Right cardiac atrium (tissue), 5 donors: ENCODE data around the gene LAMA4. TPM values are rescaled to one million over a fixed set of nuclear protein-coding genes. Genes with fewer than 3 reads are reported as not detected.

Experiments used
- ATAC-seq, 2 donors: fragments of 200-7000 bp; cut with Tn5 transposase; one replicate each; pipeline versions ENCODE4 v1.8.0 to v1.9.1; 2020; ENCODE audit warnings: moderate library complexity in 2 of 2, mild to moderate bottlenecking in 1 of 2
- DNase-seq, 3 donors: peaks; one replicate each; pipeline ENCODE4 v3.0.0-alpha.2; 2020
- H3K27ac ChIP-seq: one replicate; pipeline ENCODE4 v1.5.1; 2013; ENCODE audit warnings: mild to moderate bottlenecking, low read length, control low read depth, moderate library complexity
- H3K27me3 ChIP-seq: one replicate; pipeline ENCODE4 v1.6.1; 2013; ENCODE audit not compliant: control insufficient read depth, insufficient read depth
- H3K4me1 ChIP-seq: one replicate; pipeline ENCODE4 v1.6.1; 2013; ENCODE audit warnings: low read length; ENCODE audit not compliant: control insufficient read depth, insufficient read depth
- H3K4me3 ChIP-seq: one replicate; pipeline ENCODE4 v1.5.1; 2013; ENCODE audit warnings: low read length, control low read depth
- H3K9me3 ChIP-seq: one replicate; pipeline ENCODE4 v1.6.1; 2013; ENCODE audit warnings: low read length; ENCODE audit not compliant: control insufficient read depth
- WGBS: extraction: QIAGEN DNeasy Blood & Tissue Kit; methylation state at CpG from one replicate; pipeline ENCODE4 v1.1.7; 2013; 5-methylcytosine and 5-hydroxymethylcytosine counted together
- intact Hi-C, 4 donors: fragments of 100-400 bp; cut with DNase I; formaldehyde crosslinking; loops; one replicate each; pipeline versions ENCODE4 v1.11.0 to v1.14.0; 2022 to 2023
- polyA plus RNA-seq: library from polyadenylated mRNA; stranded (reverse); fragments of 200-250 nt; gene quantifications from one replicate; pipeline ENCODE4 v1.2.3, GENCODE V29; 2013
- total RNA-seq, 4 donors: library from RNA; stranded (reverse); fragmentation: NEBNext Ultra II Directional; extraction: Animal tissue kit (Norgen Biotek cat#: 25700); gene quantifications; one replicate each; pipeline ENCODE4 v1.2.1, GENCODE V29; 2021
- donor health status: healthy with polysubstance abuse.
- donor health status: DM: no; HTN: yes; CAD: no.
- donor health status: DM: no; HTN: no; CAD: no.
- donor health status: DM: no; HTN: yes; CAD: no; lungs with severe emphysema.
- donor health status: DM: yes; HTN: yes; CAD: no.

LAMA4 gene
- total and polyA plus RNA-seq, 5 donors = 24.2 to 45.8 (median 33.3) TPM

DNA sequence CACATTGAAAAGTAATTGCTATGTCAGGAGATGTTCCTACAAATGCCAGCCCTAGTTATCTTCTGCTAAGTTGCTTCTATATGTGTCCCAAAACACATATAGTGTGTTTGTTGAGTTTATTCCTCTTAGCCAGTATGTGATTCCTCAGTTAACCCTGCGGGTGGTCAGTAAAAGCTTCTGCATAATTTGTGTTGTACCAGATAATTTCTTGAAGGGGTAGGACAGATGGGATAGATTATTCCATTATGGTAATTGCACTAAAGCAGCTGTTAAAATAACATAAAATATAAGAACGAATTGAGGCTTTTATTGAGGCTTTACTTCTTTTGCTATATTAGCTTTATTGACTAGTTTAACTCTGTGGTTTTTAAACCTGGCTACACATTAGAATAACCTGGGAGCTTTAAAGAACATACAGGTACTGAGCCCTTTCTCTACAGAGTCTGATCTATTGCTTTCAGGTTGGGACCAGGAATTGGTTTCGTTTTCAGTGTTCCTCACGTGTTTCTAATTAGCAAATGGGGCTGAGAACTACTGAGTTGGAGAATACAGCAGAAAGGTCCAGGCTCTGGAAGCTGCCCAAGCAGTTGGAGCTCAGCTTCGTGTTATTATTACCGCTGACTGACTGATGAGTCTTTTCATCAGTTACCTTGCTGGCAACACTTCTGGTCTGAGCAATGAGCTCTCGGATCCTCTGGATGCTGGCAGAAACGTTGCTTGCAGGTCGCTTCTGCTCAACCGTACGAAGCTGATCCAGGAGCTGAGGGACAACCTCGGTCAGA is 110.0 kb downstream of the LAMA4 start:
- DNase-seq (no peak), ATAC-seq (no peak)
- Histone ChIP-seq H3K4me3 (no peak overlapping the region), H3K27ac (no peak overlapping the region), H3K4me1 (no peaks in the 10 kb centered on the region), H3K9me3 (no peaks in the 10 kb centered on the region), H3K27me3 (no peaks in the 10 kb centered on the region)
- WGBS = 89% methylated on average over 12 of the region's 12 CpGs
- intact Hi-C loops = no loop called here

DNA sequence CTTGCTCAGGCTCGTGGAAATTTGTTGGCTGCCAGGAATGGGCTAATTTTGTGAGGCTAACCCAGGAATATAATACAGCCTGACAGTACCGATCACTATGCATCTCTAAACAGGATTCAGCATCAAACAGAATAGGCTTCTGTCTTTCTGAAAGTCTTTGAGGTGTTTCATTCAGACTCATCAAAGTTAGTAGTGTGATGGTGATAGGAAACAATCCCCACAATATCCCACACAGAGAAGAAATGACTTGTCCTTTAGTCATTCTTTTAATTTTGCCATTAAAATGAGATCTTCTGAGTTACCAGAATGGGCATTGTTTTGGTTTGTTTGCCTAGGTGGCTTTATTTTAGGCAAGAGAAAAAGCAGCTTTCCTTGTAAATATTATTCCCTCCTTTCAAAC is 112.7 kb downstream of the LAMA4 start:
- no peak for ATAC-seq
- WGBS = 82% methylated on average over 2 of the region's 2 CpGs
- intact Hi-C loops = no loop called here
- Histone ChIP-seq H3K4me3 (no peak overlapping the region), H3K9me3 (no peaks in the 10 kb centered on the region), H3K4me1 (no peaks in the 10 kb centered on the region), H3K27ac (no peak overlapping the region), H3K27me3 (no peaks in the 10 kb centered on the region)
- DNase-seq = no peak

DNA sequence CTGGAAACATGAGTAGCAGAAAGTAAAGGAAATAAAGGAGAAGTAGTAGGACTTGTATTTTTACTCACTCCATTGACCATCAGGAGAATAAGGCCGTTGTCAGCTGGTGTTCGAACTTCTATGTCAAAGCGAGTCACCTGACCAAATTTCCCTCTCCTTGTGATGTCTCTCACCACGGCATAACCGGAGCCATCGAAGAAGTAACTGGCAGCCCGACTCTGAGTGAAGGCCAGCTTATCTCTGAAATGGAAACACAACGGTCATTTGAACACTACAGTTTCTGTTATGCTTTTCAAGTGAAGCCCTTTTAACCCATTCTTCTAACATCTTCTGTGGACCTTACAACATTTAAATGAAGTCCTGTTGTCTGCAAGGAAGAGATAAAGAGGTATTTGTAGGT is 115.3 kb downstream of the LAMA4 start:
- no peak overlapping the region for H3K4me3 ChIP-seq
- H3K4me1 ChIP-seq = no peaks in the 10 kb centered on the region
- intact Hi-C loops = no loop called here
- ATAC-seq = peak in 1 of 2 donors; percentile 23
- H3K9me3 ChIP-seq = no peaks in the 10 kb centered on the region
- no peaks in the 10 kb centered on the region for H3K27me3 ChIP-seq
- 44% methylated on average over 8 of the region's 8 CpGs for WGBS
- no peak overlapping the region for H3K27ac ChIP-seq
- DNase-seq = no peak

DNA sequence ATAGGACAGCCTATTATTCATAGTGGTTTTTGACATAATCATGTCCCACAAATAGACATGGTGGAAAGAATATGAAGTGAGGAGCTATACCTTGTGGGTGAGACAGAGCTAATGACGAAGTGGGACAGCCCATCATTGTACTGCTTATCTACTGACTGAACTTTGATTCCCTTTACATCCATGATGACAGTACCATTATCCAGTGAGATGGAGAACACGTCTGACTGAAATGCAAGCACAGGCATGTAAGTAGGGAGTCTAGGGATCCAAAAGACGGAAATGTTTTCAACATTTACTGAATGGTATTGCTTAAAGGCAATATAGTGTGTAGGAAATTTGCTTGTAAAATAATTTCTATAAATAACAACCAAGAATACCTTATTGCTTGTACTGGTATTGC is 123.5 kb downstream of the LAMA4 start:
- ATAC-seq = no peak
- H3K27ac ChIP-seq = no peak overlapping the region
- H3K27me3 ChIP-seq = no peaks in the 10 kb centered on the region
- no peak overlapping the region for H3K4me3 ChIP-seq
- intact Hi-C loops = no loop called here
- no peaks in the 10 kb centered on the region for H3K4me1 ChIP-seq
- DNase-seq = no peak
- no peaks in the 10 kb centered on the region for H3K9me3 ChIP-seq
- 82% methylated on average over 3 of the region's 3 CpGs for WGBS

DNA sequence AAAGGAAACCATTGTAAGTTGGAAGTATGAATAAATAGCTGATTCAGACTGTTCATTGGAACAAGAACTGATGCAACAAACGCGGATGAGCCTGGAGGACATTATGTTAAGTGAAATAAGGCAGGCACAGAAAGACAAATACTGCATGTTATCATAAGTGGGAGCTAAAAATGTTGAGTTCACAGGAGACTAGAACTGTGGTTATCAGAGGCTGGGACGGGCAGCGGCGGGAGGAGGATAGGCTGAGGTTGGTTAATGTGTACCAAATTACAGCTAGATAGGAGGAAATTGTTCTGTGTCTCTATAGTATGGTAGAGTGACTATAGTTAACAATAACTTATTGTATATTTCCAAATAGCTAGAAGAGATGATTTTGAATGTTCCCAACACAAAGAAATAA is 126.2 kb downstream of the LAMA4 start:
- no peaks in the 10 kb centered on the region for H3K9me3 ChIP-seq
- ATAC-seq (peak in 1 of 2 donors; percentile 29), DNase-seq (no peak)
- H3K4me1 ChIP-seq = peaks cover 1% of the 10 kb centered on the region
- H3K4me3 ChIP-seq = no peak overlapping the region
- no peak overlapping the region for H3K27ac ChIP-seq
- intact Hi-C loops = no loop called here
- no peaks in the 10 kb centered on the region for H3K27me3 ChIP-seq
- WGBS = 57% methylated on average over 5 of the region's 5 CpGs

DNA sequence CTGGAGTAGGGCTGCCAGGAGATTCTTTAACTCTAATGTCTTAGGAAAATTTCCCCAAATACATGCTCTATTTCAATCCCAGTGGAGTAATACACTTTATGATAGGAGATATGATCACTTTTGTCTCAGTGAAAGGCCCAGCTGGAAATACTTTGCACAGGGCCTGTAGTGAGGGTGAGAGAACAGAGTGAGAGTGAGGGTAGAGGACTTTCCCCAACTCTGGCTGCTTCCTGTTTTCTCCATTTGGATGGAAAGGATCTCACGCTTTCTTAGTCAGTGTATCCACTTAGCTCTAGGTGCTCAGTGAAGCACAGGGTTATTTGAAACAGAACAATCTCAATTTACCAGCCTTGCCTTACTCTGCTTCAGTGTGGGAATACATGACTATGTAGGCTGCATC is 130.4 kb downstream of the LAMA4 start:
- 86% methylated on average over 1 of the region's 1 CpG for WGBS
- no peak overlapping the region for H3K4me3 ChIP-seq
- no peak overlapping the region for H3K27ac ChIP-seq
- DNase-seq (no peak), ATAC-seq (no peak)
- no peaks in the 10 kb centered on the region for H3K9me3 ChIP-seq
- intact Hi-C loops = no loop called here
- no peaks in the 10 kb centered on the region for H3K27me3 ChIP-seq
- H3K4me1 ChIP-seq = peaks cover 1% of the 10 kb centered on the region

DNA sequence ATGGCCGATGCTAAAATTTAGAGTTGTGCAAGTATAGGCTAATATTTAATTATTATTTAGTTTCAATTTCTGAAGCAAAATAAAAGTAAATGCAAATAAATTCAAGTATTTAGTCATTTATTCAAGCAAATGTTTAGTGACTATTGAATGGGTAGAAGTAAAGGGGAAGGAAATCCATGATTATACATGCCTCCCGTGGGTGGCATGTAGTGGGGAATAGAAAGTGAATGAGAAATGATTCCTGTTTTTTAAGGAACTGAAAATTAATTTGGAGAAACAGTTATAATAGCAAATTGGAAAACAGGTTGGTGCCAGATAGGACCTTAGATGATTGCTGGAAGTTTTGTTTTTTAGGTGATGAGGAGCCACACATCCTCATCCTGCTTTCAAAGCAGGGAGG is 131.6 kb downstream of the LAMA4 start:
- DNase-seq (no peak), ATAC-seq (no peak)
- no peaks in the 10 kb centered on the region for H3K27me3 ChIP-seq
- no peak overlapping the region for H3K4me3 ChIP-seq
- intact Hi-C loops = no loop called here
- H3K27ac ChIP-seq = no peak overlapping the region
- H3K9me3 ChIP-seq = no peaks in the 10 kb centered on the region
- 77% methylated on average over 2 of the region's 2 CpGs for WGBS
- peaks cover 1% of the 10 kb centered on the region for H3K4me1 ChIP-seq

DNA sequence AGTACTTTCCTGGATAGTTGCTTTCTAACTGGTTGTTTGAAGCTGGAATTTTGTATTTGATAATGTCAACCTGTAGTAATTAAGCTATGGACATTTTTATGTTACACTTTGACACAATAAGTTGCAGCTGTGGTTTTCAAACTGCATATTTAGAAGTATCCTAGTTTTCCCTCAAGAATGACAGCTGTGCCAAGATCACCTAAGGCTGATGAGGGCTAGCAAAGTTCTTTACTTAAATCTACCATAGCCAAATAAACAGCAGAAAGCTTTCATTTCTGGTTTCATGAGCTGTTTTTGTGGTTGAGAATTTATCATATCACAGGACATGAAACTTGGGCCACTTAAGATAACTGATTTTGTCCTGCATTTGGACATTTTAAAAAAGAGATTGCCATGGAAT is 136.3 kb downstream of the LAMA4 start:
- Histone ChIP-seq H3K27ac (no peak overlapping the region), H3K27me3 (no peaks in the 10 kb centered on the region), H3K4me1 (peaks cover 3% of the 10 kb centered on the region), H3K4me3 (no peak overlapping the region), H3K9me3 (no peaks in the 10 kb centered on the region)
- intact Hi-C loops = no loop called here
- DNase-seq = no peak
- no peak for ATAC-seq

DNA sequence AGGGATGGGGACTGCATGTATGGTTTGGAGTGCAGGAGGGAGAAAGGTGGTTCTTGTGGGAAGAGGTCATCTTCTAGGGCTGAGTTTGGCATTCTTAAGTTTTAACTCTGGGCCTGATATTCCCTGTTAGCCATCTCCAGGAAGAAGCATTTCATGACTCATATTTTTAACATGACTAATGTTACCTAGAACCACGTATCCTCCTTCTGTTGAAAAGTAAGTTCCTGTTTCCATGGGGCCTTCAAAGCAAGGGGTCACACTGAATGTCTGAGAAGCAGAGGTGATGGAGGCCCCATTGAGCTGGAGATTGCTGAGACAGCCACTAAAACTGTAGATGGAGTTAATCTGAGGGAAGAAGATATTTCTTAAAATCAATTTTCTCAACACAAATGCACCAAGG is 136.8 kb downstream of the LAMA4 start:
- DNase-seq (no peak), ATAC-seq (no peak)
- no peaks in the 10 kb centered on the region for H3K9me3 ChIP-seq
- peaks cover 3% of the 10 kb centered on the region for H3K4me1 ChIP-seq
- H3K4me3 ChIP-seq = no peak overlapping the region
- intact Hi-C loops = no loop called here
- H3K27me3 ChIP-seq = no peaks in the 10 kb centered on the region
- 69% methylated on average over 1 of the region's 1 CpG for WGBS
- no peak overlapping the region for H3K27ac ChIP-seq

DNA sequence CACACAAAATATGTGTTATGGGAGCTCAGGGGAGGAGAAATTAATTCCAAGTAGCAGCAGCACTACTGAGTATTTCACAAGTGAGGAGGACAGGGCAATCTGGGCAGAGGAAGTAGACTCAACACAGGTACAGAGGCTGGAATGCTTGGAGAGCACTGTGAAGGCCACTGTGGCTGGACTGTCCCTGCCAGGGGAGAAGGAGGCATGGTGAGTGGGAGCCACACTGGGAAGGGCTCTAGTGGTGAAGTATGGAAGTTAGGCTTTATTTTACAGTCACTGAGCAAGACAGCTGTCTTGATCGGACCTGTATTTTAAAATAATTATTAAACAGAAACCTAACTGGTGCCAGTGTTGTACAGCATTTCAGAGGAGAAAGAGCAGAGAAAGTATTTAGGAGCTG is 138.1 kb downstream of the LAMA4 start:
- intact Hi-C loops = no loop called here
- ATAC-seq (no peak), DNase-seq (no peak)
- peaks cover 3% of the 10 kb centered on the region for H3K4me1 ChIP-seq
- no peak overlapping the region for H3K4me3 ChIP-seq
- no peak overlapping the region for H3K27ac ChIP-seq
- no peaks in the 10 kb centered on the region for H3K9me3 ChIP-seq
- WGBS = 98% methylated on average over 1 of the region's 1 CpG
- no peaks in the 10 kb centered on the region for H3K27me3 ChIP-seq

DNA sequence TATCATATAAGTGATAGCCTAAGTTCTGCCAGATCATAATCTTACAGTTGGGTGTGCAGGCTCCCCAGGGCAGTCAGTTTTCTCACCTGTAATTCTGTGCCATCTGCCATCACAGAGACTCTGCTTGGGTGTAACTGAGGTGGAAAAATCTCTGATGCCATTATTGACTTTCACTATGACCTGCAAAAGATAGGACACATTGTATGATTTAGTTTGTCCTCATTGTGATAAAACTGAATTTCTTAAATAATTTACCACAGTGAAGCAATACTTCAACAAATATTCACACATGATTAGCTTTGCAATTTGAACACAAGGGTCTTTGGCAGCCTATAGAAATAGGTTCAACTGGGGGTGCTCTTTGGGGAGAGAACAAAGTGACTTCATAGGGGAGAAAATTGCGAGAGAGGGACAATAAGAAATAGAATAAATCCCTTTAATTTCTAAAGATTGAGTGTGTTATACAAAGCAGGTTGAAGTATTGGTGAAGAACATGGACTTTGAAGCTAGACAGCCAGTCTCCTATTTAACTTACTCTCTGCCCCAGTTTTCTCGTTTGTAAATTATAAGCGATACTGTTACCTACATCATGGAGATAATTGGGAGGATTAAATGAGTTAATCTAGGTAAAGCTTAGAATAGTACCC is 139.7 kb downstream of the LAMA4 start:
- no peaks in the 10 kb centered on the region for H3K27me3 ChIP-seq
- H3K9me3 ChIP-seq = no peaks in the 10 kb centered on the region
- 93% methylated on average over 3 of the region's 3 CpGs for WGBS
- DNase-seq (no peak), ATAC-seq (no peak)
- H3K27ac ChIP-seq = no peak overlapping the region
- no peak overlapping the region for H3K4me3 ChIP-seq
- H3K4me1 ChIP-seq = peaks cover 3% of the 10 kb centered on the region
- intact Hi-C loops = no loop called here
